SK-N-SH treated with all-trans-retinoic acid at 6 μM for 48 hours (cell line): Measurements from ENCODE around the gene IL4R.

Experiments
- BACH2 ChIP-seq: fragments of 250-450 bp; sonication (Bioruptor Pico); IDR thresholded peaks from 2 replicates; pipeline ENCODE4 v1.9.0; 2021; ENCODE audit warnings: mild to moderate bottlenecking, borderline replicate concordance
- ESRRG ChIP-seq: fragments of 250-450 bp; sonication (Bioruptor Pico); IDR thresholded peaks from 2 replicates; pipeline ENCODE4 v1.6.1; 2021; ENCODE audit warnings: mild to moderate bottlenecking
- GLIS3 ChIP-seq: fragments of 250-450 bp; sonication (Bioruptor Pico); IDR thresholded peaks from 2 replicates; pipeline ENCODE4 v1.5.0; 2020; ENCODE audit warnings: mild to moderate bottlenecking, moderate library complexity
- SNAI2 ChIP-seq: fragments of 250-450 bp; sonication (Bioruptor Pico); IDR thresholded peaks from 2 replicates; pipeline ENCODE4 v1.5.0; 2020; ENCODE audit warnings: mild to moderate bottlenecking, moderate library complexity
- TCF4 ChIP-seq: fragments of 250-450 bp; sonication (Bioruptor Pico); IDR thresholded peaks from 2 replicates; pipeline ENCODE4 v1.8.0; 2021; ENCODE audit warnings: mild to moderate bottlenecking, moderate library complexity, borderline replicate concordance
- ZFP3 ChIP-seq: fragments of 250-450 bp; sonication (Bioruptor Pico); IDR thresholded peaks from 2 replicates; pipeline ENCODE4 v1.5.0; 2020; ENCODE audit warnings: mild to moderate bottlenecking, moderate library complexity
- ZFP30 ChIP-seq: fragments of 450-650 bp; formaldehyde crosslinking; IDR thresholded peaks from 2 replicates; pipeline ENCODE4 v1.5.0; 2022; ENCODE audit warnings: mild to moderate bottlenecking, moderate library complexity
- ZNF565 ChIP-seq: fragments of 450-650 bp; formaldehyde crosslinking; conservative IDR thresholded peaks from 2 replicates; pipeline ENCODE4 v1.5.0; 2020; ENCODE audit warnings: low read depth, mild to moderate bottlenecking, moderate library complexity
- ZNF8 ChIP-seq: fragments of 450-650 bp; formaldehyde crosslinking; IDR thresholded peaks from 2 replicates; pipeline ENCODE4 v1.5.0; 2020; ENCODE audit warnings: mild to moderate bottlenecking, moderate library complexity
- TF ChIP-seq, protein P1 (sequence below): fragments of 250-450 bp; sonication (Bioruptor Pico); IDR thresholded peaks from 2 replicates; pipeline ENCODE4 v1.8.0; 2020; ENCODE audit warnings: mild to moderate bottlenecking, moderate library complexity, borderline replicate concordance
- TF ChIP-seq, protein P2 (sequence below): fragments of 250-450 bp; sonication (Bioruptor Pico); IDR thresholded peaks from 2 replicates; pipeline ENCODE4 v1.5.1; 2020; ENCODE audit warnings: low read depth, mild to moderate bottlenecking, moderate library complexity
- TF ChIP-seq, protein P3 (sequence below): fragments of 250-450 bp; sonication (Bioruptor Pico); IDR thresholded peaks from 2 replicates; pipeline ENCODE4 v1.5.0; 2020; ENCODE audit warnings: mild to moderate bottlenecking, moderate library complexity
- TF ChIP-seq, protein P4 (sequence below): fragments of 250-450 bp; sonication (Bioruptor Pico); IDR thresholded peaks from 2 replicates; pipeline ENCODE4 v1.8.0; 2021; ENCODE audit warnings: low read depth, mild to moderate bottlenecking, moderate library complexity, borderline replicate concordance

DNA sequence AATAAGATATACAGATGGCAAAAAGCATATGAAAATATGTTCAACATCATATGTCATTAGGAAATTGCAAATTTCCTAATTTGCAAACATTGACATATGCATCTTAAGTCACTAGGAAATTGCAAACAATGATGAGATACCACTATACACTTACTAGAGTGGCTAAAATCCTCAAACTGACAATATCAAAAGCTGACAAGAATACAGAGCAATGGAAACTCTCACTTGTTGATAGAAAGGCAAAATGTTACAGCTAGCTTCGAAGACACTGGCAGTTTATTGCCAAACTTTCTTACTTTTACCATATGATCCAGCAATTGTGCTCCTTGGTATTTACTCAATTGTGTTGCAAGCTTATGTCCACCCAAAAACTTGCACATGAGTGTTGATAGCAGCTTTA is 5.0 kb upstream of the IL4R start:
- TF ChIP-seq ZFP30 = no peak
- no peak for TF ChIP-seq ZNF8 (CRISPR knock-in tag)
- TF ChIP-seq, protein P1, sequence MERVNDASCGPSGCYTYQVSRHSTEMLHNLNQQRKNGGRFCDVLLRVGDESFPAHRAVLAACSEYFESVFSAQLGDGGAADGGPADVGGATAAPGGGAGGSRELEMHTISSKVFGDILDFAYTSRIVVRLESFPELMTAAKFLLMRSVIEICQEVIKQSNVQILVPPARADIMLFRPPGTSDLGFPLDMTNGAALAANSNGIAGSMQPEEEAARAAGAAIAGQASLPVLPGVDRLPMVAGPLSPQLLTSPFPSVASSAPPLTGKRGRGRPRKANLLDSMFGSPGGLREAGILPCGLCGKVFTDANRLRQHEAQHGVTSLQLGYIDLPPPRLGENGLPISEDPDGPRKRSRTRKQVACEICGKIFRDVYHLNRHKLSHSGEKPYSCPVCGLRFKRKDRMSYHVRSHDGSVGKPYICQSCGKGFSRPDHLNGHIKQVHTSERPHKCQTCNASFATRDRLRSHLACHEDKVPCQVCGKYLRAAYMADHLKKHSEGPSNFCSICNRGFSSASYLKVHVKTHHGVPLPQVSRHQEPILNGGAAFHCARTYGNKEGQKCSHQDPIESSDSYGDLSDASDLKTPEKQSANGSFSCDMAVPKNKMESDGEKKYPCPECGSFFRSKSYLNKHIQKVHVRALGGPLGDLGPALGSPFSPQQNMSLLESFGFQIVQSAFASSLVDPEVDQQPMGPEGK (CRISPR knock-in tag) = no peak
- no peak for TF ChIP-seq ESRRG
- no peak for TF ChIP-seq BACH2 (CRISPR knock-in tag)
- no peak for TF ChIP-seq SNAI2 (CRISPR knock-in tag)
- TF ChIP-seq, protein P2, sequence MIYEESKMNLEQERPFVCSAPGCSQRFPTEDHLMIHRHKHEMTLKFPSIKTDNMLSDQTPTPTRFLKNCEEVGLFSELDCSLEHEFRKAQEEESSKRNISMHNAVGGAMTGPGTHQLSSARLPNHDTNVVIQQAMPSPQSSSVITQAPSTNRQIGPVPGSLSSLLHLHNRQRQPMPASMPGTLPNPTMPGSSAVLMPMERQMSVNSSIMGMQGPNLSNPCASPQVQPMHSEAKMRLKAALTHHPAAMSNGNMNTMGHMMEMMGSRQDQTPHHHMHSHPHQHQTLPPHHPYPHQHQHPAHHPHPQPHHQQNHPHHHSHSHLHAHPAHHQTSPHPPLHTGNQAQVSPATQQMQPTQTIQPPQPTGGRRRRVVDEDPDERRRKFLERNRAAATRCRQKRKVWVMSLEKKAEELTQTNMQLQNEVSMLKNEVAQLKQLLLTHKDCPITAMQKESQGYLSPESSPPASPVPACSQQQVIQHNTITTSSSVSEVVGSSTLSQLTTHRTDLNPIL (CRISPR knock-in tag) = no peak
- no peak for TF ChIP-seq ZNF565 (CRISPR knock-in tag)
- no peak for TF ChIP-seq TCF4 (CRISPR knock-in tag)
- no peak for TF ChIP-seq GLIS3 (CRISPR knock-in tag)
- TF ChIP-seq, protein P3, sequence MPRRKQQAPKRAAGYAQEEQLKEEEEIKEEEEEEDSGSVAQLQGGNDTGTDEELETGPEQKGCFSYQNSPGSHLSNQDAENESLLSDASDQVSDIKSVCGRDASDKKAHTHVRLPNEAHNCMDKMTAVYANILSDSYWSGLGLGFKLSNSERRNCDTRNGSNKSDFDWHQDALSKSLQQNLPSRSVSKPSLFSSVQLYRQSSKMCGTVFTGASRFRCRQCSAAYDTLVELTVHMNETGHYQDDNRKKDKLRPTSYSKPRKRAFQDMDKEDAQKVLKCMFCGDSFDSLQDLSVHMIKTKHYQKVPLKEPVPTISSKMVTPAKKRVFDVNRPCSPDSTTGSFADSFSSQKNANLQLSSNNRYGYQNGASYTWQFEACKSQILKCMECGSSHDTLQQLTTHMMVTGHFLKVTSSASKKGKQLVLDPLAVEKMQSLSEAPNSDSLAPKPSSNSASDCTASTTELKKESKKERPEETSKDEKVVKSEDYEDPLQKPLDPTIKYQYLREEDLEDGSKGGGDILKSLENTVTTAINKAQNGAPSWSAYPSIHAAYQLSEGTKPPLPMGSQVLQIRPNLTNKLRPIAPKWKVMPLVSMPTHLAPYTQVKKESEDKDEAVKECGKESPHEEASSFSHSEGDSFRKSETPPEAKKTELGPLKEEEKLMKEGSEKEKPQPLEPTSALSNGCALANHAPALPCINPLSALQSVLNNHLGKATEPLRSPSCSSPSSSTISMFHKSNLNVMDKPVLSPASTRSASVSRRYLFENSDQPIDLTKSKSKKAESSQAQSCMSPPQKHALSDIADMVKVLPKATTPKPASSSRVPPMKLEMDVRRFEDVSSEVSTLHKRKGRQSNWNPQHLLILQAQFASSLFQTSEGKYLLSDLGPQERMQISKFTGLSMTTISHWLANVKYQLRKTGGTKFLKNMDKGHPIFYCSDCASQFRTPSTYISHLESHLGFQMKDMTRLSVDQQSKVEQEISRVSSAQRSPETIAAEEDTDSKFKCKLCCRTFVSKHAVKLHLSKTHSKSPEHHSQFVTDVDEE = no peak
- no peak for TF ChIP-seq ZFP3 (CRISPR knock-in tag)
- TF ChIP-seq, protein P4, sequence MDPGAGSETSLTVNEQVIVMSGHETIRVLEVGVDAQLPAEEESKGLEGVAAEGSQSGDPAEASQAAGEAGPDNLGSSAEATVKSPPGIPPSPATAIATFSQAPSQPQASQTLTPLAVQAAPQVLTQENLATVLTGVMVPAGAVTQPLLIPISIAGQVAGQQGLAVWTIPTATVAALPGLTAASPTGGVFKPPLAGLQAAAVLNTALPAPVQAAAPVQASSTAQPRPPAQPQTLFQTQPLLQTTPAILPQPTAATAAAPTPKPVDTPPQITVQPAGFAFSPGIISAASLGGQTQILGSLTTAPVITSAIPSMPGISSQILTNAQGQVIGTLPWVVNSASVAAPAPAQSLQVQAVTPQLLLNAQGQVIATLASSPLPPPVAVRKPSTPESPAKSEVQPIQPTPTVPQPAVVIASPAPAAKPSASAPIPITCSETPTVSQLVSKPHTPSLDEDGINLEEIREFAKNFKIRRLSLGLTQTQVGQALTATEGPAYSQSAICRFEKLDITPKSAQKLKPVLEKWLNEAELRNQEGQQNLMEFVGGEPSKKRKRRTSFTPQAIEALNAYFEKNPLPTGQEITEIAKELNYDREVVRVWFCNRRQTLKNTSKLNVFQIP (CRISPR knock-in tag) = no peak
